Mesothelial cell of epicardium (in vitro differentiated cells): ENCODE data around the gene FRYL. TPM values are rescaled to one million over a fixed set of nuclear protein-coding genes. Genes with fewer than 3 reads are reported as not detected.
"Not testable (repeated sequence)": the region's sequence is repeated elsewhere in the genome, so short reads cannot be mapped to it uniquely, and the experiment has no call there.

Experiments
- DNase-seq, 2 experiments: peaks; one replicate each; pipeline ENCODE4 v3.0.0; 2021; ENCODE audit warnings: low spot score in 2 of 2; ENCODE audit not compliant: unreplicated experiment in 2 of 2
- H3K27ac Mint-ChIP-seq: 2 replicates; pipeline ENCODE4 v1.8.0; 2021; ENCODE audit warnings: mixed read lengths
- H3K27me3 Mint-ChIP-seq: 2 replicates; pipeline ENCODE4 v1.8.0; 2021; ENCODE audit warnings: low read depth, mixed read lengths
- H3K36me3 Mint-ChIP-seq: 2 replicates; pipeline ENCODE4 v1.8.0; 2021; ENCODE audit warnings: mixed read lengths
- H3K4me1 Mint-ChIP-seq: 2 replicates; pipeline ENCODE4 v1.8.0; 2021; ENCODE audit warnings: mixed read lengths
- H3K4me3 Mint-ChIP-seq: 2 replicates; pipeline ENCODE4 v1.8.0; 2021; ENCODE audit warnings: mild to moderate bottlenecking, moderate library complexity, mixed read lengths
- H3K9me3 Mint-ChIP-seq: 2 replicates; pipeline ENCODE4 v1.8.0; 2021; ENCODE audit warnings: mixed read lengths
- CTCF ChIP-seq: fragments of 200-600 bp; sonication (generic); IDR thresholded peaks from one replicate; pipeline ENCODE4 v1.5.0; 2021; ENCODE audit warnings: antibody characterized with exemption; ENCODE audit not compliant: unreplicated experiment
- total RNA-seq: library from RNA; stranded (reverse); gene quantifications from 3 replicates; pipeline ENCODE4 v1.2.1, GENCODE V29; 2021

The FRYL gene
- total RNA-seq, 1 donor from 2014 or later = 57.0 TPM

- Mint-ChIP-seq H3K27me3 (no peaks in the 10 kb centered on the region), H3K9me3 (no peaks in the 10 kb centered on the region), H3K36me3 (no peaks in the 10 kb centered on the region), H3K27ac (no peak overlapping the region), H3K4me1 (peaks cover 16% of the 10 kb centered on the region), H3K4me3 (no peak overlapping the region)
- no peak for TF ChIP-seq CTCF
- DNase-seq = no peak
Observed at GRCh38 chr4:48640699-48641098, 139.4 kb downstream of the FRYL start.

- no peaks in the 10 kb centered on the region for H3K27me3 Mint-ChIP-seq
Observed at GRCh38 chr4:48640225-48640624, 139.9 kb downstream of the FRYL start.

GRCh38 chr4:48639807-48640206 lies 140.3 kb downstream of the FRYL start:
- H3K27ac Mint-ChIP-seq = no peak overlapping the region
- H3K36me3 Mint-ChIP-seq = no peaks in the 10 kb centered on the region
- H3K4me1 Mint-ChIP-seq = peaks cover 16% of the 10 kb centered on the region
- no peak for TF ChIP-seq CTCF
- H3K27me3 Mint-ChIP-seq = no peaks in the 10 kb centered on the region
- H3K9me3 Mint-ChIP-seq = no peaks in the 10 kb centered on the region
- no peak overlapping the region for H3K4me3 Mint-ChIP-seq
- DNase-seq = no peak

More at GRCh38 chr4:48640225-48640624, 139.9 kb downstream of the FRYL start:
- peaks cover 16% of the 10 kb centered on the region for H3K4me1 Mint-ChIP-seq
- DNase-seq = no peak
- no peak overlapping the region for H3K4me3 Mint-ChIP-seq
- no peak for TF ChIP-seq CTCF
- H3K36me3 Mint-ChIP-seq = no peaks in the 10 kb centered on the region
- no peaks in the 10 kb centered on the region for H3K9me3 Mint-ChIP-seq
- H3K27ac Mint-ChIP-seq = no peak overlapping the region

GRCh38 chr4:48638586-48638985 lies 141.5 kb downstream of the FRYL start:
- not testable (repeated sequence) for H3K9me3 Mint-ChIP-seq, H3K36me3 Mint-ChIP-seq, H3K4me3 Mint-ChIP-seq, H3K27me3 Mint-ChIP-seq, H3K27ac Mint-ChIP-seq, DNase-seq
- H3K4me1 Mint-ChIP-seq = peaks cover 16% of the 10 kb centered on the region

- Mint-ChIP-seq H3K36me3 (no peaks in the 10 kb centered on the region), H3K4me3 (no peak overlapping the region), H3K27me3 (no peaks in the 10 kb centered on the region), H3K4me1 (peaks cover 5% of the 10 kb centered on the region), H3K27ac (no peak overlapping the region), H3K9me3 (no peaks in the 10 kb centered on the region)
- no peak for DNase-seq
- TF ChIP-seq CTCF = no peak
Observed at GRCh38 chr4:48636911-48637310, 143.2 kb downstream of the FRYL start.

- Mint-ChIP-seq H3K4me1 (peaks cover 4% of the 10 kb centered on the region), H3K27me3 (no peaks in the 10 kb centered on the region), H3K9me3 (no peaks in the 10 kb centered on the region), H3K4me3 (no peak overlapping the region), H3K36me3 (no peaks in the 10 kb centered on the region), H3K27ac (no peak overlapping the region)
- no peak for DNase-seq
- TF ChIP-seq CTCF = no peak
Observed at GRCh38 chr4:48635980-48636379, 144.1 kb downstream of the FRYL start.
